Kidney epithelial cell (primary cell): ENCODE data around the gene CORO7. TPM values are rescaled to one million over a fixed set of nuclear protein-coding genes. Genes with fewer than 3 reads are reported as not detected.

Source experiments
- DNase-seq: peaks from one replicate; pipeline ENCODE4 v3.0.0-alpha.2; 2010; ENCODE audit warnings: low read depth
- H3K27me3 ChIP-seq: 2 replicates; pipeline ENCODE4 v1.6.0; 2011; ENCODE audit warnings: low read length; ENCODE audit not compliant: control insufficient read depth, insufficient read depth
- H3K36me3 ChIP-seq: 2 replicates; pipeline ENCODE4 v1.5.1; 2011; ENCODE audit warnings: low read length; ENCODE audit not compliant: control insufficient read depth, insufficient read depth
- H3K4me3 ChIP-seq: 2 replicates; pipeline ENCODE4 v1.5.1; 2011; ENCODE audit warnings: low read depth, mild to moderate bottlenecking, control low read depth, low read length
- CTCF ChIP-seq: IDR thresholded peaks from 2 replicates; pipeline ENCODE4 v1.5.1; 2011; ENCODE audit warnings: mild to moderate bottlenecking, moderate library complexity, low read length, control low read depth, inconsistent platforms; ENCODE audit not compliant: insufficient read depth, poor library complexity, severe bottlenecking
- total RNA-seq: library from RNA; depleted of rRNA; stranded (reverse); fragments of >200 nt; gene quantifications from 2 replicates; pipeline ENCODE4 v1.2.3, GENCODE V29; 2015

The CORO7 gene
- total RNA-seq, 1 donor from 2014 or later: 57.3 TPM

GRCh38 chr16:4385066-4385788 lies 31.2 kb downstream of the CORO7 start:
- H3K27me3 ChIP-seq: no peaks in the 10 kb centered on the region
- no peak for DNase-seq
- no peak for TF ChIP-seq CTCF
- H3K36me3 ChIP-seq: peaks cover 3% of the 10 kb centered on the region
- H3K4me3 ChIP-seq: no peak overlapping the region

GRCh38 chr16:4384509-4384942 lies 31.9 kb downstream of the CORO7 start:
- Histone ChIP-seq H3K36me3 (peaks cover 3% of the 10 kb centered on the region), H3K4me3 (no peak overlapping the region), H3K27me3 (no peaks in the 10 kb centered on the region)
- no peak for TF ChIP-seq CTCF
- DNase-seq: no peak

GRCh38 chr16:4383591-4384444 lies 32.6 kb downstream of the CORO7 start:
- no peak for DNase-seq
- Histone ChIP-seq H3K27me3 (no peaks in the 10 kb centered on the region), H3K36me3 (peaks cover 3% of the 10 kb centered on the region), H3K4me3 (no peak overlapping the region)
- no peak for TF ChIP-seq CTCF

GRCh38 chr16:4382795-4383357 lies 33.5 kb downstream of the CORO7 start:
- peaks cover 3% of the 10 kb centered on the region for H3K36me3 ChIP-seq
- no peak overlapping the region for H3K4me3 ChIP-seq
- TF ChIP-seq CTCF: no peak
- no peak for DNase-seq
- no peaks in the 10 kb centered on the region for H3K27me3 ChIP-seq

GRCh38 chr16:4381935-4382794 lies 34.2 kb downstream of the CORO7 start:
- TF ChIP-seq CTCF: no peak
- no peak overlapping the region for H3K4me3 ChIP-seq
- peaks cover 3% of the 10 kb centered on the region for H3K36me3 ChIP-seq
- no peaks in the 10 kb centered on the region for H3K27me3 ChIP-seq
- DNase-seq: no peak
